ENCODE measurements around the gene RCHY1. TPM values are rescaled to one million over a fixed set of nuclear protein-coding genes. Genes with fewer than 3 reads are reported as not detected.
"Not testable (repeated sequence)": the region's sequence is repeated elsewhere in the genome, so short reads cannot be mapped to it uniquely, and the experiment has no call there.

RCHY1 gene
- total RNA-seq, 1 experiment from 2014 or later = 17.1 TPM

DNA sequence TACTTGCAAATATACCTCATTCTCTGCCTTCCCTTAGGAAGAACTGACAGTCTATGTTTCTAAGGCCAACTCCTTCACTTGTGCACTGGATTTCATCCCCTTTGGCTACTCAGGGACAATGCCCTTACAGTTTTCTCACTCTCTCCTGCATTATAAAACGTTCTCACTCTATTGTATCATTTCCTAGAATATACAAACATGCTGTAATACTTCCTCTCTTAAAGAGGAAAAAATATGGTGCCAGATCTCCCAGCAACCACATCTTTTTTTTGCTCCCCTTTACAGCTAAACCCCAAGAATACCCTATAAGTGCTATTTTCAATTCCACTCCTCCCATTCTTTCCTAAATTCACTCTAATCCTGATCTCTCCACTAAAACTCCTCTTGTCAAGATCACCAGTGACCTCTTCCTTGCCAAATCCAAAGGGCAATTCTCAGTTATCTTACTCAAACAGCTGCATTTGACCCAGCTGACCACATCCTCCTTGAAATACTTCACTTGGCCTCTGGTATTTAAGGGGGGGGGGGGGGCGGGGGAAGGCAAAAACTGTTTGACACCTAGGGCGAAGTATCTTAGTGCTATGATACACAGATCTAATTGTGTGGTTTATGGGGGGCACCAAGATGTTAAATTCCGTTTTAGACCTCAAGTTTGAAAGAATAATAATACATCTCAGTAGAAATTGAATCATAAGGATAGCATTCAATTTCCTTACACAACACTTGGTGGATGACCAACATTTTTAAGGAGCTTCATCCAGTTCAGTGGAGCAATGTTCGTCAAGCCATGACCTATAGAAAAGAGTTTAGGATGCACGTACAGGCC is 1.6 kb downstream of the RCHY1 start:
- intact Hi-C loops (cut with micrococcal nuclease; ENCODE audit: unreplicated experiment) = no loop called here
- POLR2A ChIA-PET = no interaction called here

DNA sequence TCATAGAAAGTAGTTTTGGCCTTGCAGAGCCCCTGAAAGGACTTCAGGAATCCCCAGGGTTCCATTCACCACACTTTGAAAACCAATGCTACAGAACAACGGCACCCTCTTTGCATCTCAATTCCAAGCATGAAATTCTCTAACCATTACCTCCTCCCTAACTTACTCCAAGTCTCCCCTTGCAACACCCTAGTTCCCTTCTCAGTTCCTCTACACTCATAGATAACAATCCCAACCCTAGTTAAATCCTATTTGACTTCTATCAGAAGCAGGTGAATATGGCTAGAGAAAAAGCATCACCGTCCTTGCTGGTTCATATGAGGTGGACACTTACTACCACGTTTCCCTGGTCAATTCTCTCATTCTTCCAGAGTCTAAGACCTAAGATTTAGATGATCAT is 2.4 kb downstream of the RCHY1 start:
- Histone ChIP-seq H3K27ac (ENCODE audit: low read length) (no peak overlapping the region), H3K36me3 (ENCODE audit: control insufficient read depth, insufficient read depth, low read length) (peaks cover 10% of the 10 kb centered on the region), H3K4me3 (ENCODE audit: low read depth in 2 of 2, low read length in 2 of 2) (peak overlapping the region in 1 of 2 experiments; percentile 3; a peak in 1 of 4 replicates), H3K9me3 (ENCODE audit: control insufficient read depth, insufficient read depth, low read depth, low read length) (no peaks in the 10 kb centered on the region), H3K27me3 (ENCODE audit: control insufficient read depth, insufficient read depth, low read length) (no peaks in the 10 kb centered on the region), H3K4me1 (ENCODE audit: control insufficient read depth, insufficient read depth, low read length) (peaks cover 11% of the 10 kb centered on the region)
- ATAC-seq = no peak
- no peak for DNase-seq (ENCODE audit: low read depth, low spot score)
- ChIA-PET CTCF (no interaction called here), POLR2A (no interaction called here)
- no peak for TF ChIP-seq POLR2AphosphoS5 (IDR thresholded peaks at IDR 0.05; ENCODE audit: low read depth, low read length)
- no peak for TF ChIP-seq SIN3A (IDR thresholded peaks at IDR 0.05; ENCODE audit: borderline replicate concordance, insufficient read depth, low read depth, low read length)
- TF ChIP-seq TCF7L2 (IDR thresholded peaks at IDR 0.05; ENCODE audit: low read depth, low read length) = no peak
- TF ChIP-seq, protein P1, sequence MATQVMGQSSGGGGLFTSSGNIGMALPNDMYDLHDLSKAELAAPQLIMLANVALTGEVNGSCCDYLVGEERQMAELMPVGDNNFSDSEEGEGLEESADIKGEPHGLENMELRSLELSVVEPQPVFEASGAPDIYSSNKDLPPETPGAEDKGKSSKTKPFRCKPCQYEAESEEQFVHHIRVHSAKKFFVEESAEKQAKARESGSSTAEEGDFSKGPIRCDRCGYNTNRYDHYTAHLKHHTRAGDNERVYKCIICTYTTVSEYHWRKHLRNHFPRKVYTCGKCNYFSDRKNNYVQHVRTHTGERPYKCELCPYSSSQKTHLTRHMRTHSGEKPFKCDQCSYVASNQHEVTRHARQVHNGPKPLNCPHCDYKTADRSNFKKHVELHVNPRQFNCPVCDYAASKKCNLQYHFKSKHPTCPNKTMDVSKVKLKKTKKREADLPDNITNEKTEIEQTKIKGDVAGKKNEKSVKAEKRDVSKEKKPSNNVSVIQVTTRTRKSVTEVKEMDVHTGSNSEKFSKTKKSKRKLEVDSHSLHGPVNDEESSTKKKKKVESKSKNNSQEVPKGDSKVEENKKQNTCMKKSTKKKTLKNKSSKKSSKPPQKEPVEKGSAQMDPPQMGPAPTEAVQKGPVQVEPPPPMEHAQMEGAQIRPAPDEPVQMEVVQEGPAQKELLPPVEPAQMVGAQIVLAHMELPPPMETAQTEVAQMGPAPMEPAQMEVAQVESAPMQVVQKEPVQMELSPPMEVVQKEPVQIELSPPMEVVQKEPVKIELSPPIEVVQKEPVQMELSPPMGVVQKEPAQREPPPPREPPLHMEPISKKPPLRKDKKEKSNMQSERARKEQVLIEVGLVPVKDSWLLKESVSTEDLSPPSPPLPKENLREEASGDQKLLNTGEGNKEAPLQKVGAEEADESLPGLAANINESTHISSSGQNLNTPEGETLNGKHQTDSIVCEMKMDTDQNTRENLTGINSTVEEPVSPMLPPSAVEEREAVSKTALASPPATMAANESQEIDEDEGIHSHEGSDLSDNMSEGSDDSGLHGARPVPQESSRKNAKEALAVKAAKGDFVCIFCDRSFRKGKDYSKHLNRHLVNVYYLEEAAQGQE (IDR thresholded peaks at IDR 0.05; ENCODE audit: insufficient read depth in 1 of 2, low read depth in 2 of 2, low read length in 1 of 2) = no peak
- TF ChIP-seq, protein P2, sequence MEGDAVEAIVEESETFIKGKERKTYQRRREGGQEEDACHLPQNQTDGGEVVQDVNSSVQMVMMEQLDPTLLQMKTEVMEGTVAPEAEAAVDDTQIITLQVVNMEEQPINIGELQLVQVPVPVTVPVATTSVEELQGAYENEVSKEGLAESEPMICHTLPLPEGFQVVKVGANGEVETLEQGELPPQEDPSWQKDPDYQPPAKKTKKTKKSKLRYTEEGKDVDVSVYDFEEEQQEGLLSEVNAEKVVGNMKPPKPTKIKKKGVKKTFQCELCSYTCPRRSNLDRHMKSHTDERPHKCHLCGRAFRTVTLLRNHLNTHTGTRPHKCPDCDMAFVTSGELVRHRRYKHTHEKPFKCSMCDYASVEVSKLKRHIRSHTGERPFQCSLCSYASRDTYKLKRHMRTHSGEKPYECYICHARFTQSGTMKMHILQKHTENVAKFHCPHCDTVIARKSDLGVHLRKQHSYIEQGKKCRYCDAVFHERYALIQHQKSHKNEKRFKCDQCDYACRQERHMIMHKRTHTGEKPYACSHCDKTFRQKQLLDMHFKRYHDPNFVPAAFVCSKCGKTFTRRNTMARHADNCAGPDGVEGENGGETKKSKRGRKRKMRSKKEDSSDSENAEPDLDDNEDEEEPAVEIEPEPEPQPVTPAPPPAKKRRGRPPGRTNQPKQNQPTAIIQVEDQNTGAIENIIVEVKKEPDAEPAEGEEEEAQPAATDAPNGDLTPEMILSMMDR (IDR thresholded peaks at IDR 0.05) = no peak
- no TSS peak for BruUV-seq (replicated peaks)
- in situ Hi-C loops (cut with HindIII; ENCODE audit: low pct_unique_long_range_greater_than_20kb, low sequenced_read_pairs) (no loop called here), intact Hi-C loops (cut with micrococcal nuclease; ENCODE audit: unreplicated experiment) (no loop called here)

More for the DNA sequence above, 1.6 kb downstream of the RCHY1 start:
- ATAC-seq = no peak
- TF ChIP-seq, protein P2 (IDR thresholded peaks at IDR 0.05) = no peak
- no peak for TF ChIP-seq TCF7L2 (IDR thresholded peaks at IDR 0.05; ENCODE audit: low read depth, low read length)
- no peak for TF ChIP-seq POLR2AphosphoS5 (IDR thresholded peaks at IDR 0.05; ENCODE audit: low read depth, low read length)
- TF ChIP-seq SIN3A (IDR thresholded peaks at IDR 0.05; ENCODE audit: borderline replicate concordance, insufficient read depth, low read depth, low read length) = no peak
- TF ChIP-seq, protein P1 (IDR thresholded peaks at IDR 0.05; ENCODE audit: insufficient read depth in 1 of 2, low read depth in 2 of 2, low read length in 1 of 2) = no peak
- BruUV-seq (replicated peaks) = no TSS peak
- Histone ChIP-seq H3K4me1 (ENCODE audit: control insufficient read depth, insufficient read depth, low read length) (peaks cover 11% of the 10 kb centered on the region), H3K27ac (ENCODE audit: low read length) (peak overlapping the region; percentile 94), H3K4me3 (ENCODE audit: low read depth in 2 of 2, low read length in 2 of 2) (peak overlapping the region; percentile 91 to 92), H3K36me3 (ENCODE audit: control insufficient read depth, insufficient read depth, low read length) (peaks cover 10% of the 10 kb centered on the region), H3K9me3 (ENCODE audit: control insufficient read depth, insufficient read depth, low read depth, low read length) (no peaks in the 10 kb centered on the region), H3K27me3 (ENCODE audit: control insufficient read depth, insufficient read depth, low read length) (no peaks in the 10 kb centered on the region)
- in situ Hi-C loops (cut with HindIII; ENCODE audit: low pct_unique_long_range_greater_than_20kb, low sequenced_read_pairs) = no loop called here
- no peak for DNase-seq (ENCODE audit: low read depth, low spot score)
- CTCF ChIA-PET = no interaction called here

DNA sequence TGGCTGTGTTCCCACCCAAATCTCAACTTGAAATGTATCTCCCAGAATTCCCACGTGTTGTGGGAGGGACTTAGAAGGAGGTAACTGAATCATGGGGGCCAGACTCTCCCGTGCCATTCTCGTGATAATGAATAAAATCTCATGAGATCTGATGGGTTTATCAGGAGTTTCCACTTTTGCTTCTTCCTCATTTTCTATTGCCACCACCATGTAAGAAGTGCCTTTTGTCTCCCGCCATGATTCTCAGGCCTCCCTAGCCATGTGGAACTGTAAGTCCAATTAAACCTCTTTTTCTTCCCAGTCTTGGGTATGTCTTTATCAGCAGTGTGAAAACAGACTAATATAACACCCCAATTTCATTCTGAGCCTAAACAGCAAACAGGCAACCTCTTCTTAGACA is 4.6 kb downstream of the RCHY1 start:
- BruUV-seq (replicated peaks); H3K4me3 ChIP-seq (ENCODE audit: low read depth in 2 of 2, low read length in 2 of 2); H3K9me3 ChIP-seq (ENCODE audit: control insufficient read depth, insufficient read depth, low read depth, low read length); H3K27me3 ChIP-seq (ENCODE audit: control insufficient read depth, insufficient read depth, low read length); ATAC-seq; CTCF ChIA-PET; intact Hi-C loops (cut with micrococcal nuclease; ENCODE audit: unreplicated experiment); H3K27ac ChIP-seq (ENCODE audit: low read length); in situ Hi-C loops (cut with HindIII; ENCODE audit: low pct_unique_long_range_greater_than_20kb, low sequenced_read_pairs); DNase-seq (ENCODE audit: low read depth, low spot score); H3K4me1 ChIP-seq (ENCODE audit: control insufficient read depth, insufficient read depth, low read length); POLR2A ChIA-PET: not testable (repeated sequence)
- peaks cover 10% of the 10 kb centered on the region for H3K36me3 ChIP-seq (ENCODE audit: control insufficient read depth, insufficient read depth, low read length)

Data from Panc1 (cell line).